ENCODE measurements around the gene CACHD1.

DNA sequence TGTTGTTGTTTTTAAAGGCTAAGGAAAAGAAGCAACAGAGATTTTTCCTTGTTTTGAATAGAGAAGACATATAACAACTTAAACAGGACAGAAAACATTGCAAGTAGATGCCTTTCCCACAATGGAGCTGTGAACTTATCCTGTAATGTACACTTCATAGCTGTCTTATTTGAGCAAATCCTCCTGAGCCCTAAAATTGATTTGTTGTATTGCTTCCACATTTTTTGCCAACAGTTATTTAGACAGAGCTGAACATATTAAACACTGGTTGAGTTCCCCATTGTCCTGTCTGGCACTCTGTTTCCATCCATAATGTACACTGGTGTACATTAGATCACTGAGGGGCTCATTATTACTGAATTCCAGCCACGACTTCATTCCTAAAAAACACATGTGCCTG lies 32.2 kb downstream of the CACHD1 start:
- TF ChIP-seq MXI1 (conservative IDR thresholded peaks at IDR 0.05; ENCODE audit: poor library complexity, severe bottlenecking) (no peak), TAF1 (IDR thresholded peaks at IDR 0.05; ENCODE audit: low read depth) (no peak), RAD21 (conservative IDR thresholded peaks at IDR 0.05) (no peak), POLR2AphosphoS5 (IDR thresholded peaks at IDR 0.05) (no peak), CTCF (IDR thresholded peaks at IDR 0.05; ENCODE audit: poor library complexity, severe bottlenecking) (no peak), REST (IDR thresholded peaks at IDR 0.05; ENCODE audit: borderline replicate concordance) (no peak)

Data from neural cell (in vitro differentiated cells).